Measurements from ENCODE around the gene LCK.
"Not testable (repeated sequence)": the region's sequence is repeated elsewhere in the genome, so short reads cannot be mapped to it uniquely, and the experiment has no call there.

LCK gene

DNA sequence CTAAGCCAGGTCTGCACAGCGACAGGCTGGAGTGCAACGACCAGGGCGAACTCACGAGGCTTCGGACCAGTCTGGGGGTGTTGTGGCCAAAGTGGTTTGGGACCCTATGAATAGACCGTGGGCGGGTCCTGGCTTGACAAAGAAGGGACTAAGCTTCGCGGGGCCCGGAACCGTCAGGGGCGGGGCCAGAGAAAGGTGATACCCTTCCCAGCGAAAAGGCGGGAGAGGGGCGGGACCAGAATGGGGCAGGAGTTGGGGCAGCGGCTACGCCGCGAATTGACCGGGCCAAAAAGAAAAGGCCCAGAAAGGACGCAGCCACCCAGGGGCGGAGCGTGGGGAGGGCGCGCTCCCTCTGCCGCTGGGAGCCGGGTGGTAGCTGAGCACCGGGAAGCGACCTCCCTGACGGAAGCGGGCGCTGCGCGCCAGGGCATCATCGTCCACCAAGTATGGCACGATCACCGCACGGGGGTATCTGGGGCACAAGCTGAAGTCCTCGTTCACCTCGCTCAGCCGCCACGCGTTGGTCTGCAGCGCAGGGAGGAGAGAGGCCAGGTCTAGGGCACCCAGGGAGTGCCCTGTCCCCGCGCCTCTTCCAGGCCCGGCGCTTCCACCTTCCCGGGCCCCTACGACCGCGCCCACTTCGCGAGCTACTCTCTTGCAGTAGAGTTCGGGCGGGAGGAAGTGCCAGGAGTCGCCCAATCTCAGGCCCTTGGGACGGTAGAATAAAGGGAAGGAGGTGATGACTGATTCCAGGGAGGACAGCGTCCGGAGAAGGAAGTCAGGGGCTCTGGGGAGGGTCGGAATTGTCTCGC, 10.7 kb upstream of the LCK start:
- DNase-seq (ENCODE audit: low read depth), result no peak

DNA sequence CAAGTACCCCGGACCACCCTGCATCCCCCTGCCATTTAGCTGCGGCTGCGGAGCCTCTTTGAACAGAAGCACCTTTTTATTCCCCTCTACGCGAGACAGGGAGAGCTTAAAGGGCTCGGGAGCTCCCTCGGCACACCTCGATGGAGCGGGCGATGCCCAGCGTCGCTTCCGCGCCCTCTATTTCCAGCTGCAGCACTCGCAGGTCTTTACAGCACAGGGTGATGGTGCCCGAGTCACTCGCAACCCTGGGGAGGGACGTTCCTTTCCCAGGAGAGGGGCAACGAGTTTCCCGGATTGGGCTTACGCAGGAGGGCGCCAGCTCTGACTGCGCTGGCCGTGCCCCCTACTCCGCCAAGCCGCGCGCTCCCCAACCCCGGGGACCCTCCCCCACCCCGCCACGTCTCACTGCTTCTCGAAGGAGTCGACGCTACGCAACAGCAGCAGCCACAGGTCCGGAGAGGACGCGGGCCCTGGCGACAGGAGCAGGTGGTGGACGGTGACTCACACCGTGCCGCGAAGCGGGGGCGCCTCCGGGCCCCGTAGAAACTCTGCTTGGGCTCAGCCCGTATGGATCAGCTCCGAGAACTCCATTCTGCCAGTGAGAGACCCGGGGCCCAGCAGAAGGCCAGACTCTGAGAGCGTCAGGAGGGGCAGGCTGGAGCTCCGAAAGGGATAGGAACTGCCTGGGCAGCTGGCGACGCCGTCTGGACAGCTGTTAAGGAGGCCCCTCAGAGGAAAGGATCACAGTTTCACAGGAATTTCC, 9.9 kb upstream of the LCK start:
- DNase-seq (ENCODE audit: low read depth), result no peak

- no peak for DNase-seq (ENCODE audit: low read depth)
Measured at GRCh38 chr1:32242341-32242851, 8.7 kb upstream of the LCK start.

DNA sequence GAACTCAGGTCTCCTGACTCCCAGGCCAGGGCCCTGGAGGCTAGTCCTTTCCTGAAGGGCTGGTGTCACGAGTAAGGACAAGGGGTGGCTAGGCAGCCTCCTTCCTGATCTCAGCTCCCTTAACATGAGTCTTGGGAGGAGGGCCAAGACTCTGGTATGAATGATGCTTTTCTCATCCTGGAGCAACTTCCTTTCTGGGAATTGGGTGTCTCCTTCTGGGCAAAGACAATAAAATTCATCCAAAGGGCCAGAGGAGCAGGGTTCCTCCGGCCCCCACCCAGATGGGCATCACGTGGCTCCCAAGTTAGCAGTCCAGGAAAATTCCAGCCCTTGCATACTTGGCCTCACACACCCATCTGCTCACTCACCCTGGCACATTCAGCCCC, 4.2 kb upstream of the LCK start, which contains the start of gene FAM167B:
TSS of gene FAM167B (plus strand) at position 335 of the 386 bp plus-strand sequence. CDS start 200 bp downstream, outside the sequence.
- peak; percentile 93 for DNase-seq (ENCODE audit: low read depth)

DNA sequence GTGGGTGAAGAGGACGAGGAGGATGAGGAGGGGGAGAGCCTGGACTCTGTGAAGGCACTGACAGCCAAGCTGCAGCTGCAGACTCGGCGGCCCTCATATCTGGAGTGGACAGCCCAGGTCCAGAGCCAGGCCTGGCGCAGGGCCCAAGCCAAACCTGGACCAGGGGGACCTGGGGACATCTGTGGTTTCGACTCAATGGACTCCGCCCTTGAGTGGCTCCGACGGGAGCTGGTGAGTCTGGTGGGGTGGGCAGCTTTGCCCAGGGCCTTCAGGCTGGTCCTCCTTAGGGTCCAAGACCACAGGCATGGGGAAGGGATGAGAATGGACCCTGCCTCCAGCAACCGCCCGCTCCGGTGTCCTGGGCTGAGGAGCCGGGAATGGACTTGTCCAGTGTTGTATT, 3.6 kb upstream of the LCK start:
- no peak for DNase-seq (ENCODE audit: low read depth)

DNA sequence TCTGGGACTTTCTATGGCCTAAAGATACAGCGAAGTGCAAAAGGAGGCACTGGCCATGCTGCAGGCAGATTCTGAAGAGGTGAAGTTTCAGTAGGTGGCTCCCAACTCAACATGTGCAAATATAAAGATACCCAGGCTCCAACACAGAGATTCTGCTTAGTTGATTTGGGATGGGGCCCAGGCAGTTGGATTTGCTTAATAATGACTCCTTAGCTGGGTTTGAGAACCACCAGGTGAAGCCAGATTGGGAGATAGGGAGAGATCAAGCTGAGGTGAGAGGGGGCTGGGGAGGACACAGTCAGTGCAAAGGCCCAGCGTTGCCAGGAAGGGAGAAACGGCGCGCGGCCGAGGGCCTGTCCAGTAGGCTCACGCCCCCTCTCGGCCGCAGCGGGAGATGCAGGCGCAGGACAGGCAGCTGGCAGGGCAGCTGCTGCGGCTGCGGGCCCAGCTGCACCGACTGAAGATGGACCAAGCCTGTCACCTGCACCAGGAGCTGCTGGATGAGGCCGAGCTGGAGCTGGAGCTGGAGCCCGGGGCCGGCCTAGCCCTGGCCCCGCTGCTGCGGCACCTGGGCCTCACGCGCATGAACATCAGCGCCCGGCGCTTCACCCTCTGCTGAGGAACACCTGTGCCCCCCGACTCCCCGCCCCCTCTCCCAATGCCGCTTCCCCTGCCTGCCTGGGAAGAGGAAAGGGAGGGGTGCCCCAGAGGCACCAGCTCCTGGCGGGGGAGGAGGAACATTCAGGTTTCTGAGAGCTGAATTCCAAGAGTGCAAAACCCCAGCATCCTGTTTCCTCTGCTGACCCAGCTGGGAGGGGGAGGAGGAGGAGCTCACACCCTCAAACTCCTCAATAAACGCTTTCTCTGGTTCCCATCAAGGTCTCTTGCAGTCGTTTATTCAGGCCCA, 2.8 kb upstream of the LCK start:
- DNase-seq (ENCODE audit: low read depth), result no peak

GRCh38 chr1:32249831-32250525, 1.1 kb upstream of the LCK start:
- DNase-seq (ENCODE audit: low read depth), result no peak

DNA sequence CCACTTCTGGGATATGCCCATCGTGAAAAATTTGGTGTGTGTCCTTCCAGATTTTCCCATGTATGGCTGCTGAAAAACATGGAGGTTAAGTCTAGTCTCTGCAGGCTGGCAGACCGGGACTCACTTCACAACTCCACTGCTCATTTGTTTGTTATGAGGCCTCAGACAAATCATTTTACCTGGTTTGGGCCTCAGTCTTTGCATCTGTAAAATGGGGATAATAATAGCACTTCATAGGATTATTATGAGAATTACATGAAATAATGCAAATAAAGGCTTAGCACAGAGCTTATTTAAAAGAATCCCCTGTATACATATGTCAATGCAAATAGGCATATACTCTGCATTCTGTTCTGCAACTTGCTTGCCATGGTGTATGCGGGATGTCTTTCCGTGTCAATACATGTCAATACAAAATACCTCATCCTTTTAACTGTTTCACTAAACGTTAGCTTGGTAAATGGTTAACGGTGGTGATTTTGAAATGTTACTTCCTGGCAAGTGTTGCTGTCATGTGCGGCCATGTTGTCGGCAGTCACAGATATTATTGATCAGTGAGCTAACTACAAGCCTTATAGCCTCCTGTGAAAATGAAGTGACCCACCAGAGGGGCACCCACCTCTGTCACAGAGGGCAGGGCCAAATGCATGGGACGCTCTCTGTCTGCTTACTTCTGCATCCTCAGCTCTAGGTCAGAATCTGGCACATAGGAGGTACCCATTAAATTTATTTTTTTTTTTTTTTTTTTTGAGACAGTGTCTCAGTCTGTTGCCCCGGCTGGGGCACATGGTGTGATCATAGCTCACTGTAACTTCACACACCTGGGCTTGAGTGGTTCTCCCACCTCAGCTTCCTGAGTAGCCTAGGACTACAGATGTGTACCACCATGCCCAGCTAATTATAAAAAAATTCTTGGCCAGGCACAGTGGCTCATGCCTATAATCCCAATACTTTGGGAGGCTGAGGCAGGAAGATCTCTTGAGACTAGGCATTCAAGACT, 4.3 kb downstream of the LCK start:
- DNase-seq (ENCODE audit: low read depth), result no peak

DNA sequence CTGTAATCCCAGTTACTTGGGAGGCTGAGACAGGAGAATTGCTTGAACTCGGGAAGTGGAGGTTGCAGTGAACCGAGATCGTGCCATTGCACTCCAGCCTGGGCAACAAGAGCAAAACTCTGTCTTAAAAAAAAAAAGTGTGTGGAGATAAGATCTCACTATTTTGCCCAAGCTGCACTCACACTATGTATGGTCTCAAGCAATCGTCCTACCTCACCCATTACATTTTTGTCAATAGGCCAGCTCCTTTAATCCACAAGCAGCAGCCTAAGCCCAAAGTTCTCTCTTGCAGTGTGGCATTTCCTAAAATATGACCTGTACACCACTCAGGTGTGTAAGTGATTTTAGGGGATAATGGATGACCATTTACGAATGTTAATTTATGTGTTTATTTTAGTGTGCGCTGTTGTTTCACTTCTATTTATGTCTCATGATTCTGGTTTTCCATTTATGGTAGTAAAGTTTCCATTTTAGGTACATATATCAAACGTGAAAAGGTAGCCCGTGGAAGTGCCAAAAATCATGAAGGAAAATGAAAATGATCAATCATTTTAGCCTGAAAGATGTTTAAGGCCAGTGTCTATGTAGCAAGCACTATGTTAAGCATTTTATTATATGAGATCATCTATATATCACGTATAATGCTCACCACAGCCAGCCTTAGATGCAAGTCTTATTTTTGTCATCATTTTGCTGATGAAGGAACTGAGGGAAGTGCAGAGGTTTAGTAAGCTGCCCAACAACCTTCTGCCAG, 5.6 kb downstream of the LCK start:
- DNase-seq (ENCODE audit: low read depth), result no peak

DNA sequence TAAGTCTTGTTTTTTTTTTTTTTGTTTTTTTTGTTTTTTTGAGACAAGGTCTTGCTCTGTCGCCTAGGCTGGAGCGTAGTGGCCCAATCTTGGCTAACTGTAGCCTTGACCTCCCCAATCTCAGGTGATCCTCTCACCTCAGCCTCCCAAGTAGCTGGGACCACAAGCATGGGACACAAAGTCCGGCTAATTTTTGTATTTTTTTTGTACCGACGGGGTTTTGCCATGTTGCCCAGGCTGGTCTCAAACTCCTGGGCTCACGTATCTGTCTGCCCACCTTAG, 6.1 kb downstream of the LCK start:
- DNase-seq (ENCODE audit: low read depth), result no peak

DNA sequence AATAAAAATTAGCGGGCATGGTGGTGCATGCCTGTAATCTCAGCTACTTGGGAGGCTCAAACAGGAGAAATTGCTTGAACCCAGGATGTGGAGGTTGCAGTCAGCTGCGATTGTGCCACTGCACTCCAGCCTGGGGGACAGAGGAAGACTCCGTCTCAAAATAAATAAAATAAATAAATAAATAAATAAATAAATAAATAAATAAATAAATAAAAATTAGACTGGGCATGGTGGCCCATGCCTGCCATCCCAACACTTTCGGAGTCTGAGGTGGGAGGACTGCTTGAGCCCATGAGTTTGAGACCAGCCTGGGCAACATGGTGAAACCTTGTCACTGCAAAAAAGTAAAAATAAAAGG, 12.2 kb downstream of the LCK start:
- DNase-seq (ENCODE audit: low read depth), result not testable (repeated sequence)

- DNase-seq (ENCODE audit: low read depth), result no peak
Measured at GRCh38 chr1:32263744-32264143, 12.7 kb downstream of the LCK start.

DNA sequence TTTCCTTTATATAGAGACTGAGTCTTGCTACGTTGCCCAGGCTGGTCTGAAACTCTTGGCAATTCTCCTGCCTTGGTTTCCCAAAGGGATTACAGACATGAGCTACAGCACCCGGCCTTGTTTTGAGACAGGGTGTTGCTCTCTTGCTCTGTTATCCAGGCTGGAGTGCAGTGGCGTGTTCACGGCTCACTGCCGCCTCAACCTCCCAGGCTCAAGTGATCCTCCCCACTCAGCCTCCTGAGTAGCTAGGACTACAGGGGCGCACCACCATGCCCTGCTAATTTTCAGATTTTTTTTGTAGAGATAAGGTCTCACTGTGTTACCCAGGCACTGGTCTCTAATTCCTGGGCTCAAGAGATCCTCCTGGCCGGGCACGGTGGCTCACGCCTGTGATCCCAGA, 14.8 kb downstream of the LCK start:
- no peak for DNase-seq (ENCODE audit: low read depth)

GRCh38 chr1:32266921-32267591, 16.0 kb downstream of the LCK start:
- DNase-seq (ENCODE audit: low read depth), result no peak

- DNase-seq (ENCODE audit: low read depth), result no peak
Measured at GRCh38 chr1:32269744-32270143, 18.7 kb downstream of the LCK start.

DNA sequence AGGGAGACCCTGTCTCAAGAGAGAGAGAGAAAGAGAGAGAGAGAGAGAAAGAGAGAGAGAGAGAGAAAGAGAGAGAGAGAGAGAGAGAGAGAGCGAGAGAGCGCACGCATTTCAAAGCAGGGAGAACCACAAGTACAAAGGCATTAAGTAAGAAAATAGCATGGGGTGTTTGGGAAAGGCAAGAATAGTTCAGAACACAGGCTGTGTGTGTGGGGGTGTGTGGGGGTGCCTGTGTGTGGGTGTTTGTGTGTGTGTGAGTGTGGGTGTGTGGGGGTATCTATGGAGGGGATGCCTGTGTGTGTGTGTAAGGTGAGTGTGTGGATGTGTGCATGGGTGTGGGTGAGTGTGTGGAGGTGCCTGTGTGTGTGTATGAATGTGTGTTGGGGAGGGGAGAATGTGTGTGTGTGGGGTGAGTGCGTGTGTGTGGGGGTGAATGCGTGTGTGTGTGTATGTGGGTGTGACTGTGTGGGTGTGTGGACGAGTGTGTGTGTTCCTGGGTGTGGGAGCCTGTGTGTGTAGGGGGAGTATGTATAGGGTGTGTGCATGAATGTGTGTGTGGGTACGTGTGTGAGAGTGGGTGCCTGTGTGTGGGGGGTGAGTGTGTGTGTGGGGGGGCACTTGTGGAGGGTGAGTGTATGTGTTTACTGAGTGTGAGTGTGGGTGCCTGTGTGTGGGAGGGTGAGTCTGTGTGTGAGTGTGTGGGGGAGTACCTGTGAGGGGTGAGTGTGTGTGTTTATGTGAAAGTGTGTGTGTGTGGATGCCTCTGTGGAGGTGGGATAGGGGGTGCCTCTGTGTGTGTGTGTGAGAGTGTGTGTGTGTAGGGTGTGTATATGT, 21.7 kb downstream of the LCK start:
- DNase-seq (ENCODE audit: low read depth), result no peak

GRCh38 chr1:32273391-32274208, 22.5 kb downstream of the LCK start:
- no peak for DNase-seq (ENCODE audit: low read depth)
